HG02943 (cell line): ENCODE data around the gene CHCHD4.

Experiments used
- ATAC-seq: cut with Tn5 transposase; IDR thresholded peaks from one replicate; pipeline ENCODE4 v1.9.1; 2021; ENCODE audit warnings: mild to moderate bottlenecking, low read depth, moderate library complexity; ENCODE audit not compliant: unreplicated experiment

The CHCHD4 gene

DNA sequence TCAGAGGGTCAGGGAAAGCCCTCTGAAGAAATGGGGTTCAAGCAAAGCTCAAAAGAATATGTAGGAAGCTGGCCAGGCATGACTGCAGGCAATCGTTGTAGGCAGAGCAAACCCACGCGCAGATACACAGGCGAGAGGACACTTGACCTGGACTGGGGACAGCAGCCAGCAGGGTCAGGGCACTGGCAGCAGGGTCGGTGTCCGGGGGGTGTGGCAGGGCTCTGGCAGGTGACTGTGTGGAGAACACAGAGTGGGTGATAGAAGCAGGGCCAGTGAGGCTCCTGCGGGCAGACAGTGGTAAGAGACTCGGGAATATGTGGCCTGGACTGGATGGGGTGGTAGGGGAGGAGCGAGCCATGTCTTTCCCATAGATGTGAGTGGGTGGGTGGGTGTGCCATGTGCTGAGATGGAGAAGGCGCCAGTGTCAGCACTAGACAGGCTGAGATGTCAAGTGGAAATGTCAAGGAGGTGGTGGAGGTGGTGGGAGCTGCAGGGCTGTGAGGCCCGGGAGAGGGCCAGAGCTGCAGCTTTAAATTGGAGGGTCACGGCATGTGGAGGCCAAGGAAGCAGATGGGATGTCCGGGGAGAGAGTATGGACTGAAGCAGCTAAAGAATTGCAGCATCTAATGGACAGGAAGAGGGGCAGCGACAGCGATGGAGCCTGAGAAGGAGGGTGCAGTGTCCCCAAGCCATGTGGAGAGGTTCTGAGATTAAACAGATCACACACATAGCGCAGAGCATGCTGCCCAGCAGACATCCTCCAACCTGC is 13.6 kb upstream of the CHCHD4 start:
- no peak for ATAC-seq

DNA sequence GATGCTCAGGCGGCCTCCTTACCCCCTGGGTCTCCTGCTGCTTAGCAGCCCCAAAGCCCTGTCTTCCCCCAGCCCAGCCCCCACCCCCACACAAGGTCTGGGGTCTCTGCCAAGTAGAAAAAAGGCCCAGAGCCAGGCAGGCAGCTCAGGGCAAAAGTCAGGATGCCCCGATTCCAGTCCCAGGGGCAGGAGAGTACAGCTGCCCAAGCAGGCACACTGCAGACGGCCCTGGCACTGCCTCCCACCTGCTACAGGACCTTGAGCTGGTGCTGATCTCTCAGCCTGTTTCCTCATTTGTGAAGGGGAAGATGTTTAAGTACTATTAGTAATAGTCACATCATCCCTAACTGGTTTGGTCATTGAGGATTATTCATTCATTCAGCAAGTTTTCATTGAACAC is 12.8 kb upstream of the CHCHD4 start:
- ATAC-seq, result no peak

DNA sequence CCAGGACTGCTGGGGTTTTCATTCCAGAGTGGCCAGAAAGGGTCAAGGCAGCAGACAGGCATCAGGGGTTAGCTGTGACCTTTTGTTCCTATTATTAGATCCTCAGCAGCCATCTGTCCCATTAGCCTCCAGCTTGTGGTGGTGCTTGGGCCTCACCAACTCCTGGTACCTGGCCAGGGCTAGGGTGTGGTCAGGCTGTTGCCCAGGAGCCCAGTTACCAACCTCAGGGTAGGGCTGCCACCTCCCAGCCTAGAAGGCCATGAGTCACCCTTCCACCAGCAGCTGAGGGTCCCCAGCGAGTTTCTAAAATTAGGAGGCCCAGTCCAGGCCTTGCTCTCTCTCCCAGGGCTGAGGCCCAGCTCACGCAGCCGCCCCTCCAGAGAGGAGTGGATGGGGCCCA is 12.3 kb upstream of the CHCHD4 start:
- ATAC-seq, result no peak

DNA sequence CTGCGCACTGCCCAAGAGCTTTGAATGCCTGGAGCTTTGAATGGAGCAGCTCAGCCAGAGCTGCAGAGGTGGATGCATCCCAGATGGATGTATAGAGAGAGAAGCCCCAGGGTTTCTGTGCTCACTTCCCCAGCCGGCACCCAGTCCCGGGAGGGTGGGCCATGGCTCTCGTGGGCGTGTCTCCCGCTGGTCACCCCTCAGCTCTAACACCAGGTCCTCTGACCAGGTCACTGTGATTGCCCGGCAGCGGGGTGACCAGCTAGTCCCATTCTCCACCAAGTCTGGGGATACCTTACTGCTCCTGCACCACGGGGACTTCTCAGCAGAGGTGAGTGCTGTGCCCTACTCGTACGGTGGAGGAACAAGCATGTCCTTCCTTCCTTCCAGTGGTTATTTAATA is 10.9 kb upstream of the CHCHD4 start:
- ATAC-seq, result no peak

DNA sequence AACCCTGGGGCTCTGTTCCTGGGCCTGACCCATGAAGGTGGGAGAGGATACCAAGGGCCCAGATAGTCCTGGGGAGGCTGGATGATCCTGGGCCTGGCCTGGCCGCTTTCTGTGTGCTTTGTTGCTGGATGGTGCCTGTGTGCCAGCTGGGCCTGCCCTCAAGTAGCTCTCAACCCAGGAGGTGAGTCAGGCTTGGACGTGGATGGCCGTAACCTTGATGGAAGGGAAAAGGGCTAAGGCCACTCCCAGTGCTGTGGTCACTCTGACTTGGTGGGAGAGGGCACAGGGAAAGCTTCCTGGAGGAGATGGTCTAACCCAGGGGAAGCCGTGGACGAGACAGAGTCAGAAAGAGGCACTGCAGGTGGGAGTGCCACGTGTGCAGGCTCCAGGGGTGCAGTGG is 9.6 kb upstream of the CHCHD4 start:
- ATAC-seq, result no peak

DNA sequence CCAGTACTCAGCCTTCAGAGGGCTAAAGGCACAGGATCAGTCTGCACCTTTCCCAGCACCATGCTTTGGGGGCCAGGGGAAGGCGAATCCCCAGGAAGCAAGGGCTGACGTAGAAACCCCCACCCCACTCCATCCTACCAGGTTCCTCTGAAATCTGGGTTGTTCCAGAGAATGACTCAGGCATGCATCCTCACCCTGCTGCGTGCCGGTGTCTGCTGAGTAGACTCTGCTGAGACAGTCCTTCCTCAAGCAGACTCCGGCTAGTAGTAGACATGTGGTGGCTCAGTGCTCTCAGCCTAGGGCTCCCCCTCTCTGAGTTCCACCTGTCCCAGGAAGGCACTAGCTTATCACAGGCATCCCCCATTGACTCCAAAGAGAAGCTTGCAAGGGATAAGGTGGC is 9.2 kb upstream of the CHCHD4 start:
- ATAC-seq, result no peak

DNA sequence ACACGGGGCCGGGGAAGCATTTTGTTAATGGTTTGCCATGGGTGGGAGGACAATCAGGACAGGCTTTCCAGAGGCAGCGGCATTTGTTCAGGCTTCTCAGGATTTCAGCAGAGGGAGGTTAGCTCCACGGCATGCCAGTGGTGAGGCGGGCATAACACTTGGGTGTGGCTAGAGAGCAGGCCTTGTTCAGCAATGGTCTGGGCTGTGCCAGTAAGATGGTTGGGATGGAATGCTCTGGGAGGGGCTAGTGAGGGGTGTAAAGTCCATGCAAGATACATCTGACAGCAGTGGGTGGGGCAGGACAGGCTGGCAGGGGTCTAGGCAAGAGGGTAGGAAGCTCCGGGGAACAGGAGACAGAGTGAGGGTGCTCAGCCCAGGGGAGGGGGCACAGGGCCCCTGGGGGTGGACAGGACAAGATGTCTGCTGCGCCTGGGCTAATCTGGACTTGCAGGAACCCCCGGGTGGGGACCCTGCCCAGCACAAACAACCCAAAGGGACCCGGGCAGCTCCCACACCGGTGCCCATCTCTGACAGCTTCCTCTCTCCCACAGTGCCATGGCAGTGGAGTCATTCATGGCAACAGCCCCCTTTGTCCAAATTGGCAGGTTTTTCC is 8.6 kb upstream of the CHCHD4 start:
- no peak for ATAC-seq

DNA sequence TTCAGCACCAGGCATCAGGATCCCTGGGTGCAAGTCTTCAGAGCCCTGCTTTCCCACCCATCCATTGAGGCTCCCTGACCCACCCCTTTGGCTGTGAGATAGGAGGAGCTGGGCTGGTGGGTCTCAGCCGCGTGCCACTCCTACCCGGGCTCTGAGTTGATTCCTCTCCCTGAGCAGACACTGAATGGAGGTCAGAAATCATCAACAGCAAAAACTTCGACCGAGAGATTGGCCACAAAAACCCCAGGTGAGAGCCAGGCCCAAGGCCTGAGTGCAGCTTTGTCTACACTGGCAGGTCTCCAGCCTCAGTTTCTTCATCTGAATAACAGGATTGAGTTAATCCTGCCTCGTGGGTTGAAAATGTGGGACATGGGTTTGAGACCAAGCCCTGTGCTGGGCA is 8.0 kb upstream of the CHCHD4 start:
- no peak for ATAC-seq

DNA sequence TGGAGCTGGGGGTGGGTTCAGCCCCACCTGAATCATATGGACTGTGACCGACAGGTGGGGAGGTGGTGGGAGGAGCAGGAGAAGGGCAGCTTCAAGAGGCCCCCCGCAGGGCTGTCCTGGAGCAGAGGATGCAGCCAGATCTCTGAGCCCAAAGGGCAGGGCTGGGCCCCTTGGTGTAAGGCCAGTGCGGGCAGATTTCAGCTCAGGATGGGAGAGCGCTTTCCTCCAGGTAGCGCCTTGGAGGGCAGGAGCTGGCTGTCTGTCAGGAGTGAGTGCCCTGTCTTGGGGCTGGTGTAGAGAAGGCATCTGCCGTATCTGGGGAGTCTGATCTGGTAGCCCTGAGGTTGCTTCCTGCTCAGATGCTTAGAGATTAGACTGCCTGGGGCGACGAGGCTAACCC is 7.5 kb upstream of the CHCHD4 start:
- ATAC-seq, result no peak

DNA sequence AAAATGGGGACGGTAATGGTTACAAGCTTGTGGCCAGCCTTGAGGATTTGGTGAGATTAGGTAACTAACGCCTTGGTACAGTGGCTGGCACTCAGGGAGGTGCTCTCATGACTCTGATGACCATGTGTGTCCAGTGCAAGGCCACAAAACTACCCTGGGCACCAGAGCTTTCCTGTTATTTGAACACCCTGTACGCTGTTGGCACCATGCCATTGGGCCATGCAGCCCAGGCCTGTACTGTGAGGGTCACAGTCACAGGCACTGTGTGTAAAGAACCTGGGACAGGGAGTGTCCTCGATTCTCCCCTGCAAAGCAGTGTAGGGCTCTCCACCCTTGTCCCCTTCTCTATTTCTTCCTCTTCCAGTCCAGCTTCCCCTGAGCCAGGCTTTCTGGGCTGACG is 6.5 kb upstream of the CHCHD4 start:
- ATAC-seq, result no peak

DNA sequence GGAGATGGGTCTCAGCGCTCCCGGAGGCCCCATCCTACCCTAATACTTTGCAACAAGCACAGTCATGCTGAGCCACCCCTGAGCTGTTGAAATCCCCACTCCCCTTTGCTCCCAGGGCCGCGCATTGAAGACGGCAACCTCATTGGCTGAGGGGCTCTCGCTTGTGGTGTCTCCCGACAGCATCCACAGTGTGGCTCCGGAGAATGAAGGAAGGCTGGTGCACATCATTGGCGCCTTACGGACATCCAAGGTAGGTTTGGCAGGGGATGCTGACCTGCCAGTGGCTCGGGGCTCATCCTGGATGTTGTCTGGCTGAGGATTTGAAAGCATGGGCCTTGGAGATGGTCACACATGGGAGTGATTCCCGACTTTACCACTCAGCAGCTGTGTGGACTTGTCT is 6.0 kb upstream of the CHCHD4 start:
- no peak for ATAC-seq

DNA sequence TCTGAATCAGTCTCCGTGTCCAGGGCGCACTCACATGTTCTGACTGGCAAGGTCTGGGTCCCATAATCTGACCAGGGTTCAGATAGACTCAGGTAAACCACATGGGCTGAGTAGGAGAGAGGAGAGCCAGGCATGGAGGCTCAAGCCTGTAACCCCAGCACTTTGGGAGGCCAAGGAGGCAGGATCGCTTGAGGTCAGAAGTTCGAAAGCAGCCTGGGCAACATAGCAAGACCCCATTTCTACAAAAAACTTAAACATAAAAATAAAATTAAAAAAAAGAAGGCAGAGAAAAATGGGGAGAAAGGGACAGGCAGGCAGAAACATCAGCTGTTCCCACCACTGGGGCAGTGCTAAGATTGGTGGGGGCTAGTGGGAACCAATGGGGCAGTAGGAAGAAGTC is 5.6 kb upstream of the CHCHD4 start:
- ATAC-seq, result no peak

DNA sequence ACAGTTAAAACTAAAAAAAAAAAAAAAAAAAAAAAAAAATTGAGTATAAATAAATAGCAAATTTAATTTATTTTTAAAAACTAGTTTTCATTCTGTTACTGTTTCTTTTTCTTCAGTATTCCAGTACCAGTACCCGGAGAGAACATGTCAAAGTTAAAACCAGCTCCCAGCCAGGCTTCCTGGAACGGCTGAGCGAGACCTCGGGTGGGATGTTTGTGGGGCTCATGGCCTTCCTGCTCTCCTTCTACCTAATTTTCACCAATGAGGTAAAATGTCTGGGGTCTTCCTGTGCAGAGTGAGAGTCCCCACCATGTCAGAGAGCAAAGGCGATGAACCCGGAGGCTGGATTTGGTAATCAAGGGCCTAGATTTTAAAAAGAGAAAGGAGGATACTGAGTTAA is 4.6 kb upstream of the CHCHD4 start:
- ATAC-seq, result no peak

DNA sequence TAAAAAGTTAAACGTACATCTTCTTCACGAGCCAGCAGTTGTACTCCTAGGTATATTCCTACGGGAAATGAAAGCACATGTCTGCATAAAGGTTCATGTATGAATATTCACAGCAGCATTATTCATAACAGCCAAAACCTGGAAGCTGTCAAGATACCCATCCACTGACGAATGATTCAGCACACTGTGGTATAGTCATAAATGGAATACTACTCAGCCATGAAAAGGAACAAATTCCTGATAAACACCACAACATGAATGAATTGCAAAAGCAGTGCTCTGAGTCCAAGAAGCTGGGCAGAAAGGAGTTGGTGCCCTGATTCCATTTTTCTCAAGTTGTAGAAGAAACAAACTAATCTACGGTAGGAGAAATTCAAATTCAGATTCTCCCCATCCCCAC is 4.1 kb upstream of the CHCHD4 start:
- ATAC-seq, result no peak

DNA sequence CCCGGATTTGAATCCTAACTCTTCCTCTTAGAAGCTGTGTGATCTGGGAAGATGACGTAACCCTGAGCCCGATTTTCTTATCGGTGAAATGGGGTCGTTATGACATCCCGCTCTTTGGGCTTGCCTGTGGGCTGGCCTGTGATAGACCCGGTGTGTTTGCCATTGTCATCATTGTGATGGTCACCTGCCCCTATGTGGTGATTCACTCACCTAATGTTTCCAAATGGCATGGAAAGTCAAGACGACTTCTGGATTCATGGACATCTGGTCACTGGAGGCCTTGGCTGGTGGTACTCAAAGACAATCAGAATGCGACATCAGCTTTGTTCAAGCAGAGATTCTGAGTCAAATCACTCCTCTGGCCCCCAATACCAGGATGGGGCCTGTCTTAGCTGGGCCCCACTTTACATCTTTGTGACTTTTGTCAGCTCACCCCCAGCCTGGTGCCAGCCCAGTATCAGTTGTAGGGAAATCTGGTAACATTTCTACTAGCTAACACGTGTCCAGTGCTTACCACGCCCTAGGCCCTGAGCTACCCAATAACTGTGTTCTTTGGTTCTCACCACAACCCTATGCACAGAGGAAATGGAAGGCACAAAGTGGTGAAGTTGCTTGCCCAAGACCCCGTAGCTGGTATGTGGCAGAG is 3.0 kb upstream of the CHCHD4 start:
- ATAC-seq, result no peak

DNA sequence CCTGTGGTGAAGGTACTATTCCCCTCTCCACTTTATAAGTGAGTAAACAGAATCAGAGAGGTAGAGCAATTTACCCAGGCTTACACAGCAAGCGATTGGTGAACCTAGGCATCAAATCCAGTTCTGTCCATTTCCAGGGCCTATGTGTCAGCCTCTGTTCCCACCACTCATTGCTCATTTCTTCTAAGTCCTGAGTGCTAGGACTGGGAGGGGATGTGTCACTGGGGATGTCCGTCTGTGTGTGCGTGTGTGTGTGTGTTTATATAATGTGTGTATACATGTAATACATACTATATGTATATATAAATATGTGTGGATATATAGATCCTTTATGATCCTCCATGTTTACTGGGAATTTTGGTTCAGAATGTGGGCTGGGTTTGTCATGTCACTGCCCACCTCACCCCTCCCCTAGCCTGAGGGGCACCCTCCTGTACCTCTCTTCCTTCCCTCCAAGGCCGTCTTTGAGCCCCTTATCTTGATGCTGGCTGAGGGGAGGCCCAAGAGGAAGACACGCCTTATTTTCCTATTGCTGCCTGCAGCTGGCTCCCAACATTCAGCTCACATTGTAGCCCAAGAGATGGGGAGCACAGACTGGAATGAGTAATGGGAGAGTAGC is 2.3 kb upstream of the CHCHD4 start:
- no peak for ATAC-seq

DNA sequence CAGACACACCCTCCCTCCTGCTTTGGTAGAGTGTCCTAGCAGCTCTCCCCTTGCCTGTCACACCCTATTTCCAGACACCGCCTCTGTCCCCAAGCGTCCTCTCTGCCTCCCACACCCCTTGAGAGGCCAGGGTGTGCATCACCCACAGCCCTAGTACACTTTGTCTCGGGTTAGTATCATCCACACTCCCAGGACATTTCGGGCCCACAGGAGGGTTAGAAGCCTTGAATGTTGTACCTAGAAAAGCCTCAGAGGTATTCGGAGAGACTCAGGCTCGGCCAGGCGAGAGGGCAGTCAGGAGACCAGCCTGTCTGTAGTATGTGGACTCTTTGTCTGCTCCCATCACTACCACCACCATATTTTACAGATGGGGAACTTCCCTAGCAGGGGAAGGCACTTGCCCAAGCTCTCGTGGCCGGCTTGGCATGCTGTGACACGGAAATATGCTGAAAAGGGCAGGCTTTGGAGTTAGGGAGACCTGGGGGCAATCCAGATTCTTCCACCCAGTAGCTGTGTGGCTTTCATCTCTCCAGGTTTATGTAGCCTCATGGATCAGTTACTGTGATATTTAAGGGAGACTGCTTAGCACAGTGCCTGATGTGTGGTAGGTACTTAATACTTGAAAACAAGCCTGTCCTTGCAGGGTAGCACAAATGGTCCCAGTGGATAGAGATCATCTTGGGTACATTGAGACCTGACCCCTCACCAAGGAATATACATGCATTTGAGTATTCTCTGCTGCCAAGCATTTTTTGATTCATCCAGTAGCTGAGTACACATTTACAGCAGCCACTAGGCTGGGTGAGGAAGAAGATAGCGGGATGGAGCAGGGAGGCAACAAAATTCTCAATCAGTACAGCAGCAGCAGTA is 1.6 kb upstream of the CHCHD4 start:
- ATAC-seq, result no peak

DNA sequence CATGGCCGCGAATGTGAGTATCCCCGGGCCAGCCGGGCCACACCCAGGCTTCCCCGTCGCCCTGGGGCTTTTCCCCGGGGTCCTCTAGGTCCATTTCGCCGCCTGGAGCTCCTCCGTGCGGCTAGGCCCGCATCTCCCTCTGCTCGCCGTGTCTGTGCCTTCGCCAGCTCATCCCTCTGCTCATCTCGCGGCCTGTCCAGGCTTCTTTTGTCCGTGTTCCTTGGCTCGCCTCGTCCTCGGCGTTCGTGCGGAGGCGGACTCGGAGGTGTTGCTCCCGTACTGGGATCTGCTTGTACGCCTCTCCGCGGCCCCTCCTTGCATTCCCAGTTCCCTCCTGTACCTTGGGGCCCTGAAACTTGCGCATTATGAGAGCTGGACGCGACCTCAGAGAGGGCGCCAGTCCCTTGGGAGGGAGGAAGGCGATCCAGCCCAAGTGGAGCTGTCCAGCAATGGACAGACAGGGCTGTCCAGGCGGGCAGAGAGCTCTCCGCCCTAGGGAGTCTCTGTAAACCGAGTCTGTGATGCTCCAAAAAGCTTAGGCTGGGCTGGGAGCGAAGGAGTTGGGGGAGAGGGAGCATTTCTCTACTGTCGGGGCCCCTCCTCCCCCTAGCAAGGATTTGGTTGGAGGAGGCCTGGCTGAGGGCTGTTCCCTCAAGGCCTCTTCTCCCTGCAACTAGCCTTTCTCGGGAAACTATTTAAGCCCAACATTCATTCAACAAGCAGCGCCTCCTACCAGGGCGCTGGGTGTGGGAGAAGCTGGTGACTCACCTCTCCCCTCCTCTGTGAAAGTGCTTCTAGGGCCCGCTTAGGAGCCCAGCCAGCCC is 735 bp upstream of the CHCHD4 start:
- peak; percentile 25 for ATAC-seq

DNA sequence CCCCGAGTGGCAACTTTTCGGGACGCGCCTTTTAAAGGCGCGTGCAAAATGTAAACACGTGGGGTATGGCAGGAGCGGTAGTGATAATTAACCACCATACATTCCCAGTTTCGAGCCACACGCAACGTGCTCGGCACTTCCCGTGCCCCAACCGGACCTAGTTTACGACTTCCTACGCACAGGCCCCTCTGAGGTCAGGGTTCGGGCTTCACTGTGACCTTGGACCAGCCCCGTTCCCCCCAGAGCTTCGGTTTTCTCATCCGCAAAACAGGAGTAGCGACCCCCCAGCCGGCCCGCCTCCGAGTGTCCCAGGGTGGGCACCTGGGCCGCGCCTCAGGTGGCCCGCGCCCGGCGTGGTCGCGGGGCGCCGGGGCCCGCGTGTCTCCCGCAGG is 451 bp downstream of the CHCHD4 start:
- peak; percentile 43 for ATAC-seq
